CD4-positive, alpha-beta T cell treated with Interleukin-15 for 4 hours (primary cell): ENCODE data around the gene CCDC6.
"Not testable (repeated sequence)": the region's sequence is repeated elsewhere in the genome, so short reads cannot be mapped to it uniquely, and the experiment has no call there.

Experiments
- DNase-seq: peaks from one replicate; pipeline ENCODE4 v3.0.0-alpha.2; 2020; ENCODE audit warnings: low spot score

The CCDC6 gene

GRCh38 chr10:59808896-59809643 is 97.3 kb downstream of the CCDC6 start:
- DNase-seq, result peak; percentile 51

- no peak for DNase-seq
Measured at GRCh38 chr10:59807629-59808620, 98.4 kb downstream of the CCDC6 start.

GRCh38 chr10:59805014-59805413 is 101.3 kb downstream of the CCDC6 start:
- no peak for DNase-seq

GRCh38 chr10:59804220-59804619 is 102.1 kb downstream of the CCDC6 start:
- DNase-seq, result no peak

- no peak for DNase-seq
Measured at GRCh38 chr10:59803714-59804113, 102.6 kb downstream of the CCDC6 start.

GRCh38 chr10:59801171-59801570 is 105.2 kb downstream of the CCDC6 start:
- DNase-seq, result no peak

- DNase-seq, result no peak
Measured at GRCh38 chr10:59799421-59799820, 106.9 kb downstream of the CCDC6 start.

GRCh38 chr10:59793919-59794318 is 112.4 kb downstream of the CCDC6 start:
- no peak for DNase-seq

- DNase-seq, result no peak
Measured at GRCh38 chr10:59792812-59793211, 113.5 kb downstream of the CCDC6 start.

- no peak for DNase-seq
Measured at GRCh38 chr10:59791601-59792000, 114.8 kb downstream of the CCDC6 start.

GRCh38 chr10:59790080-59790479 is 116.3 kb downstream of the CCDC6 start:
- DNase-seq, result not testable (repeated sequence)

- not testable (repeated sequence) for DNase-seq
Measured at GRCh38 chr10:59788914-59789313, 117.4 kb downstream of the CCDC6 start.

GRCh38 chr10:59787032-59787431 is 119.3 kb downstream of the CCDC6 start:
- DNase-seq, result not testable (repeated sequence)

- DNase-seq, result not testable (repeated sequence)
Measured at GRCh38 chr10:59785476-59785875, 120.9 kb downstream of the CCDC6 start.

- no peak for DNase-seq
Measured at GRCh38 chr10:59781511-59781910, 124.8 kb downstream of the CCDC6 start.

GRCh38 chr10:59779756-59780533 is 126.4 kb downstream of the CCDC6 start:
- DNase-seq, result no peak

GRCh38 chr10:59774451-59774850 is 131.9 kb downstream of the CCDC6 start:
- DNase-seq, result no peak

- no peak for DNase-seq
Measured at GRCh38 chr10:59773088-59773487, 133.3 kb downstream of the CCDC6 start.

GRCh38 chr10:59771162-59771807 is 135.1 kb downstream of the CCDC6 start:
- DNase-seq, result no peak

GRCh38 chr10:59770689-59771088 is 135.7 kb downstream of the CCDC6 start:
- DNase-seq, result no peak

GRCh38 chr10:59762505-59762904 is 143.9 kb downstream of the CCDC6 start:
- no peak for DNase-seq

- no peak for DNase-seq
Measured at GRCh38 chr10:59757966-59758365, 148.4 kb downstream of the CCDC6 start.
